B cell (primary cell): Measurements from ENCODE around the gene BSDC1. TPM values are rescaled to one million over a fixed set of nuclear protein-coding genes. Genes with fewer than 3 reads are reported as not detected.

ENCODE experiments used
- ATAC-seq: fragments of 200-7000 bp; cut with Tn5 transposase; one replicate; pipeline ENCODE4 v1.10.0; 2021; ENCODE audit warnings: low read depth, mild to moderate bottlenecking, moderate number of reproducible peaks, moderate library complexity
- CTCF ChIA-PET: fragments of 350-600 bp; sonication (Branson Sonifier 250); formaldehyde crosslinking; loops from one replicate; lab custom pipeline; 2021; ENCODE audit warnings: antibody characterized with exemption, inconsistent platforms; lab: Charles Lee
- POLR2A ChIA-PET: fragments of 350-600 bp; sonication (Branson Sonifier 250); formaldehyde crosslinking; loops from one replicate; lab custom pipeline; 2021; ENCODE audit warnings: antibody characterized with exemption; lab: Charles Lee
- DNase-seq: peaks from one replicate; pipeline ENCODE4 v3.0.0; 2013
- H2AFZ ChIP-seq: 2 replicates; pipeline ENCODE4 v1.6.1; 2012; ENCODE audit warnings: mild to moderate bottlenecking, low read depth, low read length; ENCODE audit not compliant: insufficient read depth, poor library complexity, severe bottlenecking
- H3K27ac ChIP-seq, 2 donors: 1 replicate in 1 of 2; 2 replicates in 1 of 2; pipeline ENCODE4 v1.5.1; 2012 to 2013; ENCODE audit warnings: low read length in 2 of 2, mild to moderate bottlenecking in 2 of 2, moderate library complexity in 1 of 2
- H3K27me3 ChIP-seq, 4 experiments: fragments of 200-600 bp in 1 of 4; sonication (generic) in 1 of 4; replicated peaks in 1 of 4; 1 replicate in 2 of 4; 2 replicates in 2 of 4; pipeline versions ENCODE4 v1.6.1 to v1.7.0; 2013 to 2016; ENCODE audit warnings: low read length in 3 of 4, mild to moderate bottlenecking in 2 of 4, mixed read lengths in 1 of 4, moderate library complexity in 1 of 4; ENCODE audit not compliant: insufficient read depth in 4 of 4, control insufficient read depth in 3 of 4; ENCODE audit errors: control extremely low read depth in 1 of 4
- H3K36me3 ChIP-seq, 2 experiments: replicated peaks in 1 of 2; 1 replicate in 1 of 2; 2 replicates in 1 of 2; pipeline versions ENCODE4 v1.6.1 to v1.7.1; 2013; ENCODE audit warnings: low read length in 1 of 2; ENCODE audit not compliant: insufficient read depth in 2 of 2, control insufficient read depth in 1 of 2; ENCODE audit errors: control extremely low read depth in 1 of 2, extremely low read depth in 1 of 2
- H3K4me1 ChIP-seq, 2 donors: fragments of 200-600 bp in 1 of 2; sonication (generic) in 1 of 2; 1 replicate in 1 of 2; 2 replicates in 1 of 2; pipeline versions ENCODE4 v1.5.1 to v1.6.1; 2013 to 2017; ENCODE audit warnings: low read length in 2 of 2; ENCODE audit not compliant: control insufficient read depth in 2 of 2, insufficient read depth in 2 of 2
- H3K4me2 ChIP-seq: replicated peaks from 2 replicates; pipeline ENCODE3; 2012; ENCODE audit warnings: mild to moderate bottlenecking, low read depth, low read length; ENCODE audit not compliant: poor library complexity, severe bottlenecking
- H3K4me3 ChIP-seq, 5 experiments: fragments of 200-600 bp in 1 of 5; sonication (generic) in 1 of 5; 1 replicate in 3 of 5; 2 replicates in 2 of 5; pipeline versions ENCODE4 v1.5.1 to v1.7.0; 2011 to 2016; ENCODE audit warnings: low read length in 4 of 5, mild to moderate bottlenecking in 4 of 5, low read depth in 2 of 5, control low read depth in 1 of 5, moderate library complexity in 1 of 5; ENCODE audit not compliant: insufficient read depth in 1 of 5; ENCODE audit errors: control extremely low read depth in 1 of 5, extremely low read depth in 1 of 5
- H3K79me2 ChIP-seq: fragments of 200-600 bp; sonication (generic); one replicate; pipeline ENCODE4 v1.6.0; 2016; ENCODE audit warnings: low read length; ENCODE audit not compliant: control insufficient read depth, insufficient read depth
- H3K9ac ChIP-seq: fragments of 200-600 bp; sonication (generic); 2 replicates; pipeline ENCODE4 v1.6.1; 2017; ENCODE audit warnings: mild to moderate bottlenecking, low read length, moderate library complexity
- H3K9me3 ChIP-seq, 3 donors: one replicate each; pipeline versions ENCODE4 v1.6.1 to v1.7.1; 2013; ENCODE audit warnings: low read length in 2 of 3; ENCODE audit not compliant: control insufficient read depth in 2 of 3, insufficient read depth in 1 of 3; ENCODE audit errors: control extremely low read depth in 1 of 3
- H4K20me1 ChIP-seq: 2 replicates; pipeline ENCODE4 v1.6.0; 2012; ENCODE audit warnings: mild to moderate bottlenecking, low read length; ENCODE audit not compliant: insufficient read depth, control insufficient read depth, poor library complexity, severe bottlenecking
- H3K27ac Mint-ChIP-seq: one replicate; pipeline ENCODE4 v1.8.0; 2021; ENCODE audit warnings: mixed read lengths
- H3K27me3 Mint-ChIP-seq: one replicate; pipeline ENCODE4 v1.8.0; 2021; ENCODE audit warnings: mixed read lengths
- H3K4me1 Mint-ChIP-seq: one replicate; pipeline ENCODE4 v1.8.0; 2021; ENCODE audit warnings: mixed read lengths
- H3K4me3 Mint-ChIP-seq: one replicate; pipeline ENCODE4 v1.8.0; 2021; ENCODE audit warnings: mixed read lengths
- H3K9me3 Mint-ChIP-seq: one replicate; pipeline ENCODE4 v1.8.0; 2022; ENCODE audit warnings: mixed read lengths; ENCODE audit not compliant: insufficient read depth
- EZH2 ChIP-seq: IDR thresholded peaks from 2 replicates; pipeline ENCODE4 v1.6.1; 2012; ENCODE audit warnings: borderline replicate concordance, low read depth, mild to moderate bottlenecking, moderate library complexity, low read length; ENCODE audit not compliant: insufficient read depth, poor library complexity, severe bottlenecking
- WGBS: methylation state at CpG from one replicate; pipeline ENCODE4 v1.1.5; 2013; ENCODE audit warnings: missing lambda C conversion rate; ENCODE audit not compliant: insufficient coverage; 5-methylcytosine and 5-hydroxymethylcytosine counted together
- intact Hi-C: fragments of 100-400 bp; cut with micrococcal nuclease; formaldehyde crosslinking; loops from one replicate; pipeline ENCODE4 v1.10.0; 2022
- polyA plus RNA-seq: library from polyadenylated mRNA; depleted of rRNA; stranded (reverse); fragments of >200 nt; gene quantifications from 2 replicates; pipeline ENCODE4 v1.2.3, GENCODE V29; 2012
- total RNA-seq, 2 donors: library from RNA; stranded (reverse); fragments of 120-200 nt in 1 of 2; gene quantifications; 1 replicate in 1 of 2; 2 replicates in 1 of 2; pipeline versions ENCODE4 v1.2.3 to v1.2.4, GENCODE V29; 2013 to 2022
- TF ChIP-seq, protein P1 (sequence below): fragments of 200-600 bp; IDR thresholded peaks from one replicate; pipeline ENCODE4 v1.8.0; 2022; ENCODE audit warnings: antibody characterized with exemption, mild to moderate bottlenecking

The BSDC1 gene
- total and polyA plus RNA-seq, 2 donors (not counting 1 experiment from before 2014, with no cell fraction given): 54.5 to 117 TPM

DNA sequence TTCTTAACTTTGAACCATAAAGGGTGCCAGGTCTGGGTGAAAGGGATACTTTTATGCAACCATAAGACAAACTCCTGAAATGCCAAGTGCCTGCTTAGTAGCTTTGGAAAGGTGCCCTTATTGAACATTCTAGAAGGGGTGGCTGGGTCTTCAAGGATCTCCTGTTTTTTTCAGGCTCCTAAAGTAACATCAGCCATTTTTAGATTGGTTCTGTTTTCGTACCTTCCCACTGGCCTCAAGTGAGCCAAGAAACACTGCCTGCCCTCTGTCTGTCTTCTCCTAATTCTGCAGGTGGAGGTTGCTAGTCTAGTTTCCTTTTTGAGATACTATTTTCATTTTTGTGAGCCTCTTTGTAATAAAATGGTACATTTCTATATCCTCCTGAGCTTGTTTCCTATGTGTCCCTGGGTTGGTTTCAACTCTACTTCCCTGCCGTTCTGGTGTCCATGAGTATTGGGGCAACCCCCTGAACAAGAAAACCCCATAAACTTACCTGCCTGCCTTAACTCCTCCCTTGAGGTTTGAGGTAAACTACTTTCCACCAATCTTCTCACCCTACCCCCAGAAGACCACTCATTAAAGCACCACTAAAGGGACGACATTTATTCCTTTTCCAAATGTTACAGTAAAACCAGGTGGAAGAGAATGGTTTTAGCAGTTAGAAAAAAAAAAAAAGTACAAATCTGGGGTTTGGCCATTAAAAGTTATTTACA is 60.8 kb downstream of the BSDC1 start:
- TF ChIP-seq, protein P1, sequence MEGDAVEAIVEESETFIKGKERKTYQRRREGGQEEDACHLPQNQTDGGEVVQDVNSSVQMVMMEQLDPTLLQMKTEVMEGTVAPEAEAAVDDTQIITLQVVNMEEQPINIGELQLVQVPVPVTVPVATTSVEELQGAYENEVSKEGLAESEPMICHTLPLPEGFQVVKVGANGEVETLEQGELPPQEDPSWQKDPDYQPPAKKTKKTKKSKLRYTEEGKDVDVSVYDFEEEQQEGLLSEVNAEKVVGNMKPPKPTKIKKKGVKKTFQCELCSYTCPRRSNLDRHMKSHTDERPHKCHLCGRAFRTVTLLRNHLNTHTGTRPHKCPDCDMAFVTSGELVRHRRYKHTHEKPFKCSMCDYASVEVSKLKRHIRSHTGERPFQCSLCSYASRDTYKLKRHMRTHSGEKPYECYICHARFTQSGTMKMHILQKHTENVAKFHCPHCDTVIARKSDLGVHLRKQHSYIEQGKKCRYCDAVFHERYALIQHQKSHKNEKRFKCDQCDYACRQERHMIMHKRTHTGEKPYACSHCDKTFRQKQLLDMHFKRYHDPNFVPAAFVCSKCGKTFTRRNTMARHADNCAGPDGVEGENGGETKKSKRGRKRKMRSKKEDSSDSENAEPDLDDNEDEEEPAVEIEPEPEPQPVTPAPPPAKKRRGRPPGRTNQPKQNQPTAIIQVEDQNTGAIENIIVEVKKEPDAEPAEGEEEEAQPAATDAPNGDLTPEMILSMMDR: no peak
- Histone ChIP-seq H3K79me2 (peaks cover 16% of the 10 kb centered on the region), H2AFZ (no peak overlapping the region), H3K27ac (peak overlapping the region; percentile 3 to 61), H3K4me1 (peaks cover 39 to 41% of the 10 kb centered on the region in 2 donors), H4K20me1 (peaks cover 45% of the 10 kb centered on the region), H3K4me3 (no peak overlapping the region), H3K36me3 (peaks cover 1 to 55% of the 10 kb centered on the region in 2 experiments), H3K9me3 (no peaks in the 10 kb centered on the region), H3K9ac (no peak overlapping the region), H3K4me2 (peak overlapping the region; percentile 89), H3K27me3 (no peaks in the 10 kb centered on the region)
- WGBS: 50% methylated on average over 1 of the region's 3 CpGs
- POLR2A ChIA-PET: interaction anchor here (0.6 to 1.5 kb wide), 4 partner anchors 11 to 133 kb away, joined by 3 to 8 read pairs (median 3); partner anchors contain the start of genes EIF3I and TMEM234
- H3K4me1 Mint-ChIP-seq: peaks cover 46% of the 10 kb centered on the region
- no peaks in the 10 kb centered on the region for H3K27me3 Mint-ChIP-seq
- no peak for DNase-seq
- CTCF ChIA-PET: interaction anchor here (0.6 to 6.2 kb wide), 10 partner anchors 9 to 322 kb away, joined by 3 to 71 read pairs (median 6); partner anchors contain the start of gene BSDC1
- intact Hi-C loops: no loop called here
- no peaks in the 10 kb centered on the region for H3K9me3 Mint-ChIP-seq
- ATAC-seq: no peak
- peak overlapping the region; percentile 71 for H3K4me3 Mint-ChIP-seq
- peak overlapping the region; percentile 64 for H3K27ac Mint-ChIP-seq

DNA sequence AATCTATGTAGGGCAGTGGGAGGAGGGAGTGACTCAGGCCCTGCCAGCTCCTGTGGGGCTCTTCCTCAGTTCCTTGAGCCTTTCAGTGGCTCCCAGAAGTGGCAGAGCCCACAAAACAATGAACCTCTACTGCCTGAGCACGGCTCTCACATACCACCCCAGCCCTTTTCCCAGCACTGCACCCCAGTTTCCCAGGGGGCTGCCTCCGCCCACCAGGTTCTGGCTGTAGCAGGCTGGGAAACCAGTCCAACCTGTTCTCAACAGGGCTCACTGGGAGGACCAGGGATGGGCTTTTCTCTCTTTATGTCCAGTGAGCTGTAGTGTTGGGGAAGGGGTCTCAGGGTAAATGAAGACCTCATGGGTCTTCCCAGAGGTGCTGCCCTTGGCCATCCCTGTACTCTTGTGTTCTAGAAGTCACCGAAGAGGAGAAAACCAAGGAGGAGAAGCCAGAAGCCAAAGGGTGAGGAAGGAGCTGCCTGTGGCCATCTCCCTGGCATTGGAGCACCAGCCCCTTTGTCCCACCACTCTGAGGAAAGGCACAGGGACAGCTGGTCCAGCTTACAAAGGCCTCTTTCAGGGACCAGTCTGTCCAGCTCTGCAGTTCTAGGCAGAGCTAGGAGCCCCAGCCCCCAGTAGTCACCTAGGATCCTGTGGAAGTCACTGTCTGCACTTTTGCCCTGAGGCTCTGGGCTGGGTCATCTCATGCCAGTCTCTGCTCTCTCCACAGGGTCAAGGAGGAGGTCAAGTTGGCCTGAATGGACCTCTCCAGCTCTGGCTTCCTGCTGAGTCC is 61.8 kb downstream of the BSDC1 start:
- H4K20me1 ChIP-seq: peaks cover 38% of the 10 kb centered on the region

More for the DNA sequence above, 61.8 kb downstream of the BSDC1 start:
- ChIA-PET POLR2A (interaction anchor here (0.5 to 1.4 kb wide), 3 partner anchors 10 to 75 kb away, joined by 3 to 8 read pairs (median 3); no protein-coding TSS in a partner anchor), CTCF (interaction anchor here (1.0 to 6.2 kb wide), 10 partner anchors 10 to 116 kb away, joined by 3 to 71 read pairs (median 5); partner anchors contain the start of gene BSDC1)
- no peak overlapping the region for H3K9ac ChIP-seq
- Mint-ChIP-seq H3K27ac (peak overlapping the region; percentile 50), H3K9me3 (no peaks in the 10 kb centered on the region), H3K4me3 (no peak overlapping the region), H3K4me1 (peaks cover 37% of the 10 kb centered on the region), H3K27me3 (no peaks in the 10 kb centered on the region)
- peaks cover 1 to 61% of the 10 kb centered on the region in 2 experiments for H3K36me3 ChIP-seq
- no peak overlapping the region for H3K4me2 ChIP-seq
- no peaks in the 10 kb centered on the region for H3K27me3 ChIP-seq
- no peak overlapping the region for H2AFZ ChIP-seq
- ATAC-seq (no peak), DNase-seq (no peak)
- TF ChIP-seq, protein P1: no peak
- TF ChIP-seq EZH2: no peak
- WGBS: 90% methylated on average over 3 of the region's 3 CpGs
- H3K4me1 ChIP-seq: peaks cover 30 to 32% of the 10 kb centered on the region in 2 donors
- H3K4me3 ChIP-seq: no peak overlapping the region
- H3K79me2 ChIP-seq: peaks cover 22% of the 10 kb centered on the region
- H3K27ac ChIP-seq: no peak overlapping the region
- intact Hi-C loops: no loop called here
- no peaks in the 10 kb centered on the region for H3K9me3 ChIP-seq
